Ectodermal cell (in vitro differentiated cells): ENCODE data around the gene NDUFA12.
"Not testable (repeated sequence)": the region's sequence is repeated elsewhere in the genome, so short reads cannot be mapped to it uniquely, and the experiment has no call there.

ENCODE experiments used
- H3K27ac ChIP-seq: 2 replicates; pipeline ENCODE4 v1.7.0; 2013; ENCODE audit warnings: mild to moderate bottlenecking, low read depth, low read length; ENCODE audit not compliant: insufficient read depth, poor library complexity, severe bottlenecking
- H3K27me3 ChIP-seq: 2 replicates; pipeline ENCODE4 v1.7.0; 2013; ENCODE audit warnings: mild to moderate bottlenecking, low read length; ENCODE audit not compliant: insufficient read depth, control insufficient read depth, poor library complexity, severe bottlenecking
- H3K36me3 ChIP-seq: one replicate; pipeline ENCODE4 v1.7.0; 2013; ENCODE audit warnings: low read length; ENCODE audit not compliant: control insufficient read depth, insufficient read depth
- H3K4me1 ChIP-seq: one replicate; pipeline ENCODE4 v1.7.0; 2013; ENCODE audit warnings: low read length; ENCODE audit not compliant: control insufficient read depth, insufficient read depth
- H3K4me3 ChIP-seq: 2 replicates; pipeline ENCODE4 v1.7.0; 2013; ENCODE audit warnings: low read depth, low read length, control low read depth; ENCODE audit not compliant: insufficient read depth
- H3K9me3 ChIP-seq: 2 replicates; pipeline ENCODE4 v1.7.0; 2013; ENCODE audit warnings: mild to moderate bottlenecking, low read length, moderate library complexity; ENCODE audit not compliant: control insufficient read depth
- WGBS, 2 experiments: methylation state at CpG; one replicate each; pipeline ENCODE4 v1.1.7; 2013; ENCODE audit warnings: missing lambda C conversion rate in 2 of 2; 5-methylcytosine and 5-hydroxymethylcytosine counted together

NDUFA12 gene

GRCh38 chr12:94985099-94985498, 18.4 kb downstream of the NDUFA12 start:
- not testable (repeated sequence) for H3K9me3 ChIP-seq, H3K27ac ChIP-seq, H3K27me3 ChIP-seq, H3K36me3 ChIP-seq, H3K4me1 ChIP-seq, H3K4me3 ChIP-seq
- WGBS, 2 experiments = 83 to 85% methylated on average over 9 of the region's 9 CpGs

- H3K4me3 ChIP-seq = no peak overlapping the region
- H3K27ac ChIP-seq = no peak overlapping the region
- WGBS, 2 experiments = 91 to 98% methylated on average over 2 of the region's 2 CpGs
These were observed 20.2 kb downstream of the NDUFA12 start for GRCh38 chr12:94983321-94983720.

GRCh38 chr12:94982456-94982855, 21.0 kb downstream of the NDUFA12 start:
- Histone ChIP-seq H3K4me1 (no peaks in the 10 kb centered on the region), H3K27ac (no peak overlapping the region), H3K27me3 (no peaks in the 10 kb centered on the region), H3K36me3 (no peaks in the 10 kb centered on the region), H3K4me3 (no peak overlapping the region), H3K9me3 (no peaks in the 10 kb centered on the region)
- whole genome bisulfite sequencing, 2 experiments = 93 to 97% methylated on average over 7 of the region's 7 CpGs

More at GRCh38 chr12:94983321-94983720, 20.2 kb downstream of the NDUFA12 start:
- no peaks in the 10 kb centered on the region for H3K36me3 ChIP-seq
- H3K27me3 ChIP-seq = no peaks in the 10 kb centered on the region
- no peaks in the 10 kb centered on the region for H3K9me3 ChIP-seq
- no peaks in the 10 kb centered on the region for H3K4me1 ChIP-seq

- Histone ChIP-seq H3K27ac (no peak overlapping the region), H3K9me3 (no peaks in the 10 kb centered on the region), H3K4me1 (no peaks in the 10 kb centered on the region), H3K27me3 (no peaks in the 10 kb centered on the region), H3K4me3 (no peak overlapping the region), H3K36me3 (no peaks in the 10 kb centered on the region)
- WGBS, 2 experiments = 72 to 74% methylated on average over 4 of the region's 4 CpGs
These were observed 22.9 kb downstream of the NDUFA12 start for GRCh38 chr12:94980577-94980976.

- Histone ChIP-seq H3K4me1 (no peaks in the 10 kb centered on the region), H3K27me3 (no peaks in the 10 kb centered on the region)
These were observed 23.6 kb downstream of the NDUFA12 start for GRCh38 chr12:94979941-94980340.

GRCh38 chr12:94977766-94978468, 25.6 kb downstream of the NDUFA12 start:
- no peak overlapping the region for H3K27ac ChIP-seq

More at GRCh38 chr12:94979941-94980340, 23.6 kb downstream of the NDUFA12 start:
- WGBS, 2 experiments = 93 to 96% methylated on average over 4 of the region's 4 CpGs
- H3K4me3 ChIP-seq = no peak overlapping the region
- no peaks in the 10 kb centered on the region for H3K9me3 ChIP-seq
- H3K27ac ChIP-seq = no peak overlapping the region
- no peaks in the 10 kb centered on the region for H3K36me3 ChIP-seq

GRCh38 chr12:94973221-94973620, 30.3 kb downstream of the NDUFA12 start:
- Histone ChIP-seq H3K36me3 (peaks cover 4% of the 10 kb centered on the region), H3K4me1 (no peaks in the 10 kb centered on the region), H3K4me3 (no peak overlapping the region), H3K9me3 (no peaks in the 10 kb centered on the region), H3K27me3 (no peaks in the 10 kb centered on the region), H3K27ac (no peak overlapping the region)
- 93 to 94% methylated on average over 4 to 5 of the region's 5 CpGs for WGBS, 2 experiments

More at GRCh38 chr12:94977766-94978468, 25.6 kb downstream of the NDUFA12 start:
- no peak overlapping the region for H3K4me3 ChIP-seq
- H3K27me3 ChIP-seq = no peaks in the 10 kb centered on the region
- 93 to 96% methylated on average over 4 of the region's 4 CpGs for WGBS, 2 experiments
- H3K4me1 ChIP-seq = no peaks in the 10 kb centered on the region
- H3K36me3 ChIP-seq = no peaks in the 10 kb centered on the region
- H3K9me3 ChIP-seq = no peaks in the 10 kb centered on the region

GRCh38 chr12:94972795-94973194, 30.7 kb downstream of the NDUFA12 start:
- H3K36me3 ChIP-seq = peaks cover 4% of the 10 kb centered on the region
- no peaks in the 10 kb centered on the region for H3K4me1 ChIP-seq
- H3K27me3 ChIP-seq = no peaks in the 10 kb centered on the region
- no peak overlapping the region for H3K27ac ChIP-seq
- H3K4me3 ChIP-seq = no peak overlapping the region
- H3K9me3 ChIP-seq = no peaks in the 10 kb centered on the region
- WGBS, 2 experiments = 93 to 94% methylated on average over 2 of the region's 2 CpGs

- Histone ChIP-seq H3K27ac (no peak overlapping the region), H3K4me1 (no peaks in the 10 kb centered on the region)
- WGBS, 2 experiments = 91 to 96% methylated on average over 2 of the region's 2 CpGs
These were observed 31.6 kb downstream of the NDUFA12 start for GRCh38 chr12:94971923-94972322.

GRCh38 chr12:94970560-94970959, 32.9 kb downstream of the NDUFA12 start:
- peaks cover 4% of the 10 kb centered on the region for H3K36me3 ChIP-seq
- 100% methylated on average over 1 of the region's 1 CpG for WGBS, 2 experiments
- no peak overlapping the region for H3K4me3 ChIP-seq
- no peaks in the 10 kb centered on the region for H3K9me3 ChIP-seq
- no peaks in the 10 kb centered on the region for H3K27me3 ChIP-seq
- H3K4me1 ChIP-seq = no peaks in the 10 kb centered on the region
- H3K27ac ChIP-seq = no peak overlapping the region

More at GRCh38 chr12:94971923-94972322, 31.6 kb downstream of the NDUFA12 start:
- Histone ChIP-seq H3K4me3 (no peak overlapping the region), H3K9me3 (no peaks in the 10 kb centered on the region), H3K36me3 (peaks cover 4% of the 10 kb centered on the region), H3K27me3 (no peaks in the 10 kb centered on the region)
